GM19240 (cell line): Measurements from ENCODE around the gene SLC66A3.

Source experiments
- DNase-seq: peaks from one replicate; pipeline ENCODE4 v3.0.0; 2011; ENCODE audit warnings: low spot score; ENCODE audit not compliant: insufficient read length

The SLC66A3 gene

DNA sequence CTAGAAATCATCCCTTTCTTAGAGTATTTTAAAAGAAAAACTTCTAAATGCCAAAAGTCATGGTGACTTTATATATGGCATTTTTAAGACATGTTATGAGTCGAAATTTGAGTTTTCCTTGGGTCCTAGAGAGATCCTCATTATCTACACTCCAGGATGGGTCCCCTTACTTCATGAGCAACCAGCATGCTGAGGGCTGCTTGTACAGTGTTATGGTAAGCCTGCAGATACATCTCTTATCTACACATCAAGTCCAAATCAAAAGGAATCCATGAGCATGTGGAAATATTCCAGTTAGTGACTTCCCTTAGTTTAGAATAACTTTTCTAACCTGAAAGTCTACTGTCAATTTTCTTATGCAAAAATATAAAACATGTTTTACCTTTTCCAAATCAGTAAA, 58.7 kb downstream of the SLC66A3 start:
- no peak for DNase-seq

DNA sequence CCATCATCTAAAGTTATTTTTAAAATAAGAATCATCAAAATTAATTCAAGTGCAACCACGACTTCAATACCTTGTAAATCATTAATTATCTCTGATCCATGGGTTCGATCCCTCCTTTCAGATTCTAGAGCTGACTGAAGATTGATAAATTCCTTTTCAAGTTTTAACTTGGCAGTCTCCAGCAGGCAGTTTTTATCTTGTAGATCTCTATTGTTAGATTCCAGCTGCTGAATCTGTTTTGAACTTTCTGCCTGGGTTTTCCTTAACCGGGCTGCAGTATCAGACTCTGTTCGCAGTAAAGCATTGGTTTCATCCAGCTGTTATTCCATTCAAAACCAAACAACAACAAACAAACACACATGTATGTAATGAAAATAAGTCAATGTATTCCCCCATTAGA, 59.5 kb downstream of the SLC66A3 start:
- DNase-seq = no peak

DNA sequence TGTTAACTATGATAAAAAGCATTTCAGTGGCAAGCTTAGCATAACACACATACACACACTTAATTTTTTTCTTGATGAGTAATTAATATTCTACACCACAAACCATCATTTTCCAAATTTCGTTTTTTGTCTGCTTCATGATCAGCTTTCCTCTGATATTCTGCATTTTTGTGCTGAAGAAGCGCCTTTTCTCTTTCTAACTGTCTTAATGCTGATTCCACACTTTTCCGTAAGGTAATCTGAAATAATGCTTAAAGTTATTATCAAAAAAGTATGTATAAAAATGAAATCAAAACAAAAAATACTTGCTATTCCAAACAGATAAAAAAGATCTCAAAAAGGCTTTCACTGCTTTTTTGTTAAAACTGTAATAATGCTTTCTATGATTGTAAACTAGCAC, 60.1 kb downstream of the SLC66A3 start:
- DNase-seq = no peak

DNA sequence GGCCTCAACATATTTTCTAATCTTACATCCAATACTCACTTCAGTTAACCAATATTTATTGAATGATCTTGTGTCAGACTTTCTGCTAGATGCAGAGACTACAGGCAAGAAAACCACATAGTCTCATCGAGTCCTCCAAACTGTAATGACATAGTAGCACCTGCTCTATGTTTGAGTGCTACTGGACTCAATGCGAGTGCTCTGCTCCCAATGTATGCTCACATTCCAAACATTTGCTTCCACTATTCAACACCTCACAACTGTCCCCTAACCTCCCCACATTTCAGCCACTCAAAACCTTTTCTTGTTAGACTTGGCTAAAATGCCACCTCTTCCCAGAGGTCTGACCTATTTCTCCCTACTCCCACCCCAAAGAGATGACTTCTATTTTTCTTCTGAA, 65.2 kb downstream of the SLC66A3 start:
- DNase-seq = no peak

DNA sequence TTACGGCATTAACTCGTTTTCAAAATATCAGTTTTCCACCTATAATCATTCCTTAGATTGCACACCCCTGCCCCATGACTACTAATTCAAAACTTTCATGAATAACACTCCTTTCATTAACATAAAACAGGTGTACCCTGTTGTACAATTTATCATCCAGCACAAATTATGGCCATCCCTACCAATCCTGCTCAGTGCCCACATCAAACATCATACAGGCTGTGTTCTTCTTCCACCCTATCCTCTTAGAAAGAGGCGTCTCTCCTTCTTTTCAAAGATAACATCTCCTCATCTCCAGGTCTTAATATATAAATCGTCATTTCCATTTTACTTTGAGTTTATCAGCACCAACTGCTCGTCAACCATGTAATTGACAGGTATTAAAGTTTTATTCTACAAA, 67.6 kb downstream of the SLC66A3 start:
- DNase-seq = no peak

DNA sequence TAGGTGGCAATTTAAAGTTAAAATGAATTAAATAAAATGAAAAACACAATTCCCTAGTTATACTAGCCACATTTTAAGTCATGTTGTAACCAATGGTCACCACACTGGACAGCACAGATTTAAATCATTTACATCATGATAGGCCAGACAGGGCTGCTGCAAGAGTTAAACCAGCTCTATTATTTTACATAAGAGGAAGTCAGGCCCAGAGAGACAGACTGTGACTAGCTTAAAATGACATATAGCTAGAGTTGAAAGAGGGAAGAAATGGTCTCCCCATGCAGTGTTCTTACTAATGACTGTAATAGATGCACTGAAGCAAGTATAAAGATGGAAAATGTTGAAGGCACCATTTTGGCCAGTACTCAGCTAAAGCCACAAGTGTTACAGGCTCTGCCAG, 69.6 kb downstream of the SLC66A3 start:
- no peak for DNase-seq

DNA sequence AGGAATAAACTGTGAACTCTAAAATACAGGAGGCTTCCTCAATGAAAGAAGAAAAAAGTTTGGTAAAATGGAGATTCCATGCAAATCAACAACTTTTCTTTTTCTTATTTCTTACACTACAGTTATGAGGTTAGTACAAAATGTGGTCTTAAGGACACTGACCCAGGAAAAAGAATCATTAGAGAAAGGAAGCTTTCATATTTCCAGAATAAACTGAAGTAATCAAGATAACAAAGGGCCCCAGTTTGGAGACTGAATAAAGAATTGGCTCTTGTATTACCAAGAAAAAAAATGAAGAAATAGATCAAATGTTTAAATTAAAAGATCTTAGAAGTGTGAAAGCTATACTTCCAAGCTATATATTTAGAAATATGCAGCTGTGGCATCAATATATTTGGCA, 72.3 kb downstream of the SLC66A3 start:
- DNase-seq = no peak
